Measurements from ENCODE around the gene ZP1.

The ZP1 gene

GRCh38 chr11:60912223-60912850 is 45.0 kb downstream of the ZP1 start:
- no peak for DNase-seq

- DNase-seq: no peak
These were observed 45.6 kb downstream of the ZP1 start for GRCh38 chr11:60912851-60913528.

- DNase-seq: peak; percentile 82
These were observed 46.7 kb downstream of the ZP1 start, which contains the start of gene TMEM109 for GRCh38 chr11:60913793-60914632. TMEM109 (plus strand) TSS chr11:60914158; CDS start chr11:60919694, 5,536 bp downstream.

DNA sequence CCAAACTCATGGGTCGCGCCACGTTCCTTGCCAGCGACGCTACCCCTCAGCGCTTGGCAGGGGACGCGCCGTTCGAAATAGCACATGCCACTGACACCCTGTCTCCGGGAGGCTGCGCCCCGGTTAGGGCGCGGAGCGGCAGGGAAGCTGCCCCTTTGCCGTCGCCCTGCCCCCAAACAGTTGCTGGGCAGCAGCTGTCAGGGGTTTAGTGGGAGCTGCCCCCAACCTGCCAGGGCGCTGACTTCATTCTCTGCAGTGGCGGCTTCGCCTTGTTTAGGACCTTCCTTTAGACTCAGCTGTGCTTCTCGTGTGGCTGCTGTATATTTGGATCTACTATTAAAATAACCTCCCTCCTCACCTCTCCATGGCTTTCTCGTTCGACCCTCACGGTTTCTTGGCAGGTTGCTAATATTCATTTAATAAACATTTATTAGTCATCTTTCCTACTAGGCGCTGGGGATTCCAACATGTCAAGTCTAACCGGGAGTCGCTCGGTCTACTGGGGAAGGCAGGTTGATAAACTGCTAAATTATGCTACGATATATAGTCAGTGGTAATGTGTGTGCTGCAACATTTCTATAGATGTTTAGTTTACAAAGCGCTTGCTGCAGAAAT is 47.4 kb downstream of the ZP1 start:
- peak; percentile 20 for DNase-seq

GRCh38 chr11:60915248-60915914 is 48.0 kb downstream of the ZP1 start:
- peak; percentile 56 for DNase-seq

GRCh38 chr11:60916669-60917206 is 49.4 kb downstream of the ZP1 start:
- DNase-seq: no peak

GRCh38 chr11:60917267-60917666 is 49.9 kb downstream of the ZP1 start:
- DNase-seq: no peak

DNA sequence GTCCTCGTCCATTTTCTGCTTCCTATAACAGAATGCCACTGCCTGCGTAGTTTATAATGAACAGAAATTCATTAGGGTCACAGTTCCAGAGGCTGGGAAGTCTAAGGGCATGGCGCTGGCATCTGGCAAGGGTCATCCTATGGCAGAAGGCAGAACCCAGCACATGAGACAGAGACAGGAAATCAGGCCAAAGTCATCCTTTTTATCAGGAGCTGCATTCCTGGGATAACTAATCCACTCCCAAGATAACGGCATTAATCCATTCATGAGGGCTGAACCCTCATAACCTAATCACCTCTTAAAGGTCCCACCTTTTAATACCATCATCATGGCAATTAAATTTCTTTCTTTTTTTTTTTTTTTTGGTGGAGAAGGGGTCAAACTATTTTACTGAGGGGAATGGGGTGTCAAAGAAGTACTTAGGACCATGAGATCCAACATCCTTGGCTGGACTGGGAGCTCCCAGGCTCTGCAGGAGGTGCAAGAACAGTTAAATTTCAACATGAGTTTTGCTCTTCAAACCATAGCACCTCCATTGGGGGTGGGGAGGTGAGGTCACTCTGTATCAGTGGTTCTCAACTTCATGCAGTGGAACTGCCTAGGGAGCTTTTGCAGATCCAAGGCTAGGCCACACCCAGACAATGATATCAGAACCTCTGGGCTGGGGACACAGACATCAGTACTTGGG is 51.1 kb downstream of the ZP1 start:
- no peak for DNase-seq

- no peak for DNase-seq
These were observed 51.6 kb downstream of the ZP1 start for GRCh38 chr11:60918939-60919265.

DNA sequence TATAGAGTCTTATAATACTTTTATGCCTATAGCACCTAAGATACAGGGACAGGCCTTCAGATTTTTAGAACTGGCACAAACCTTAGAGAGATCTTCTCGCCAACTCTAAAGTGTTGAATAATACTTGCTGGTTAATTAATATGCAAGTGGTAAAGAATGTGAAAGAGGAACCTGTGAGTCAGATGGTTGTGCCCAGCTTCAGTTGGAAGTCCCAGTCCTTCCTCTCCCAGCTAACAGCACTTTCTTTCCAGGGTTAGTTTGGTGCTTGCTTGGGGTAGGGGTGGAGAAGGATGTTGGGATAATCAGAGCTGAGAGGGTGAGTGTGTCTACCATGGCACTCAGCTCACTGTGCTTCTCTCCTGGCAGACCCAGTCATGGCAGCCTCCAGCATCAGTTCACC is 52.0 kb downstream of the ZP1 start:
- no peak for DNase-seq

DNA sequence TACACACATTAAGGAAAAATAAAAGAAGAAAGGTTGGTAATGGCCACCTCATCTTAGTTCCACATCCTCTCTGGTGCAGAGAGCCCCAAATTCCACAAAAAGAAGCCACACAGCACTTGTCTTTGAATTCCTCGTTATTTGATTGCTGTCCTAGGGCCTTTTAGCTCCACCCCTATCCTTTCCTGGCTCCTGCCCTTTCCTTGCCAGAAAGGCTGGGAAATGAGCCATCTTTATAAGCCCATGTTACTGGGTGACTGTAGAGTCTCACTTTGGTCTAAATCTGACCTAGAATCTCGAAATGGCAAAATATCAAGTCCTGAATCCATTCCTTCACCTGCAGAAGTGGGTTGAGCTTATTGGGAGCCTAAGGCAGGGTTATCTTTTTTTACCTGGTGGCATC is 52.6 kb downstream of the ZP1 start:
- no peak for DNase-seq

DNA sequence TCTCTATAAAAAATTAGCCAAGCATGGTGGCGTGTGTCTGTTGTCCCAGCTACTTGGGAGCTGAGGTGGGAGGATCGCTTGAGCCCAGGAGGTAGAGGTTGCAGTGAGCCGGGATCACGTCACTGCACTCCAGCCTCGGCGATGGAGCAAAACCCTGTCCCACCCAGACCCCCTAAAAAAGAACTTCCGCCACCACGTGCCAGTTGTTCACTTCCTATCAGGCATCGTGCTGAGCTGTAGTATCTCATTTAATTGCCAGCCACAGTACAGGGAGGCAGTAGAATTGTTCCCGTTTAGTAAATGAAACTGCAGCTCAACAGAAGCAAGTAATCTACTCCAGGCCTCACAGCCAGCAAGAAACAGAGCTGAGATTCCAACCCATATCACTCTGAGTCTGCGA is 53.9 kb downstream of the ZP1 start:
- no peak for DNase-seq

- no peak for DNase-seq
These were observed 54.5 kb downstream of the ZP1 start for GRCh38 chr11:60921777-60922335.

GRCh38 chr11:60922906-60923305 is 55.6 kb downstream of the ZP1 start:
- no peak for DNase-seq

GRCh38 chr11:60923326-60923725 is 56.0 kb downstream of the ZP1 start:
- DNase-seq: no peak

DNA sequence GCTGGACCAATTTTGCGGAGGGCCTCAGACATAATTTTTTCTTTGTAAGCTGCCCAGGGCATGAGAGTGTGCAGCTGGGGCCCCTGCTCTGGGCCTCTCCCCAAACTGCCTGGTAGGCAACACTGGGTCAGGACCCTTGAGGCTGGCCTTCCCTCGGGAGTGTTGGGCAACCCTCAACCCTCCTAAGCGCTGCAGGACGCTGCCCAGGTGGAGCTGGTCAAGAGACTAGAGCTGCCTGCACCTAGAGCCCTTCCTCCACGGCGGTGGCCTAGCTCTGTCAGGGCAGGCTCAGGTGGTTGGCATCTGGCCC is 56.4 kb downstream of the ZP1 start:
- DNase-seq: no peak

DNA sequence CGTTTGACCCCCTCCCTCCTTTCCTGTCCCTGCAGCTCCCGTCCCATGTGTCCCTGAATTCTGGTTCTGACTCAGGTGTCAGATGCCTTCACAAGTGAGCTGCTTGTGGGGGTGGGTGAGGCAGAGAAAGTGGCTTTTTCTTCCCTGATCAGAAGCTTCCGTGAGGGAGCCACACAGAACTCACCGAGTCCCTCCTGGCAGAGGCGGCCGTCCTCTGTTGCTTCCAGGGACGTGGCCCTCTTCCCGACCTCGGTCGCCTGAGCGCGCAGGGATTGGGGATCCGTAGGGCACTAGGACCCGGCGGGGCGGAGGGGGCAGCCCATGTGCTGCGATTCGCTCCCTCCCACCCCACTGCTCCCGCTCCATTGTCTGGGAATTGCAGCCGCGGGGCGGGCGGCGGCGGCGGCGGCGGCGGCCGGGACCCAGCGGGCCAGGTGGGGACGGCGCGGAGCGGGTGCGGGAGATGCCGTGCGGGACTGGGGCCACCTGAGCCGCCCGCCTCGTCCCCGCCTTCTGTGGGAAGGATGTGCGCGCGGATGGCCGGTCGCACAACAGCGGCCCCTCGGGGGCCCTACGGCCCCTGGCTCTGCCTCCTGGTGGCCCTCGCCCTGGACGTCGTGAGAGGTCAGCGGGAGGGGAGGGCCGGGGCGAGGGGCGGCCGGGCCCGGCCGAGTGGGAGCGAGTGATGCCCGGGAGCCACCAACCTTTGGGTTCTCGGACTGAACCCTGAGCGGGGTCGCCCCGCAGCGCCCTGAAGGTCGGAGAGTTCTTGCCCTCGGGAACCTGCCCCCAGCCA is 57.0 kb downstream of the ZP1 start, which contains the start of gene TMEM132A:
Gene TMEM132A, plus strand, starts transcription at position 351 of the 796 bp plus-strand sequence. Its CDS starts 174 bp downstream, at position 525.
- DNase-seq: no peak

Data from T-helper 9 cell (primary cell).